ENCODE data around the gene DNAI2. TPM values are rescaled to one million over a fixed set of nuclear protein-coding genes. Genes with fewer than 3 reads are reported as not detected.

The DNAI2 gene
- total and polyA plus RNA-seq, 9 of the 15 experiments (the other 6 are each of a cell fraction or from before 2014, with no cell fraction given), result not detected

- no peak for TF ChIP-seq CHD7 (IDR thresholded peaks at IDR 0.05; ENCODE audit: low read depth, low read length)
- TF ChIP-seq SPI1 (IDR thresholded peaks at IDR 0.05; ENCODE audit: borderline replicate concordance, low read depth, low read length), result no peak
- no peak for TF ChIP-seq XRCC4 (IDR thresholded peaks at IDR 0.05; ENCODE audit: extremely low read depth, insufficient read depth, insufficient read length)
- no peak for TF ChIP-seq ZNF140 (CRISPR knock-in tag; IDR thresholded peaks at IDR 0.05)
- no peak for TF ChIP-seq ZNF277 (CRISPR knock-in tag; IDR thresholded peaks at IDR 0.05; ENCODE audit: borderline replicate concordance)
- no peak for TF ChIP-seq TAL1 (IDR thresholded peaks at IDR 0.05)
- TF ChIP-seq ELK1 (CRISPR knock-in tag; IDR thresholded peaks at IDR 0.05), result no peak
- TF ChIP-seq FOXK1 (CRISPR knock-in tag; IDR thresholded peaks at IDR 0.05; ENCODE audit: borderline replicate concordance), result no peak
- no peak for TF ChIP-seq MYBL2 (IDR thresholded peaks at IDR 0.05; ENCODE audit: low read depth)
- TF ChIP-seq MYBL2 (CRISPR knock-in tag; IDR thresholded peaks at IDR 0.05; ENCODE audit: borderline replicate concordance), result no peak
- no peak for TF ChIP-seq CREM (IDR thresholded peaks at IDR 0.05; ENCODE audit: low read depth)
Observed at GRCh38 chr17:74335529-74336062, 61.6 kb downstream of the DNAI2 start (continued).

Data from K562 (cell line).